HG03025 (cell line): ENCODE measurements around the gene CLDN17.

Experiments
- ATAC-seq: cut with Tn5 transposase; IDR thresholded peaks from one replicate; pipeline ENCODE4 v1.9.1; 2021; ENCODE audit warnings: mild to moderate bottlenecking, moderate library complexity; ENCODE audit not compliant: unreplicated experiment, low FRiP score

CLDN17 gene, protein sequence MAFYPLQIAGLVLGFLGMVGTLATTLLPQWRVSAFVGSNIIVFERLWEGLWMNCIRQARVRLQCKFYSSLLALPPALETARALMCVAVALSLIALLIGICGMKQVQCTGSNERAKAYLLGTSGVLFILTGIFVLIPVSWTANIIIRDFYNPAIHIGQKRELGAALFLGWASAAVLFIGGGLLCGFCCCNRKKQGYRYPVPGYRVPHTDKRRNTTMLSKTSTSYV

GRCh38 chr21:30166705-30167104 lies at the start of gene CLDN17:
Gene CLDN17, minus strand, starts transcription at chr21:30166805. Its CDS starts 188 bp downstream, at chr21:30166617.
- no peak for ATAC-seq

- no peak for ATAC-seq
These were observed 49.6 kb upstream of the CLDN17 start, which contains the start of gene CLDN8 for GRCh38 chr21:30216041-30216723. Gene CLDN8, minus strand, starts transcription at chr21:30216097. Its CDS starts 172 bp downstream, at chr21:30215925.

GRCh38 chr21:30211071-30211470 lies 44.5 kb upstream of the CLDN17 start:
- ATAC-seq: no peak

DNA sequence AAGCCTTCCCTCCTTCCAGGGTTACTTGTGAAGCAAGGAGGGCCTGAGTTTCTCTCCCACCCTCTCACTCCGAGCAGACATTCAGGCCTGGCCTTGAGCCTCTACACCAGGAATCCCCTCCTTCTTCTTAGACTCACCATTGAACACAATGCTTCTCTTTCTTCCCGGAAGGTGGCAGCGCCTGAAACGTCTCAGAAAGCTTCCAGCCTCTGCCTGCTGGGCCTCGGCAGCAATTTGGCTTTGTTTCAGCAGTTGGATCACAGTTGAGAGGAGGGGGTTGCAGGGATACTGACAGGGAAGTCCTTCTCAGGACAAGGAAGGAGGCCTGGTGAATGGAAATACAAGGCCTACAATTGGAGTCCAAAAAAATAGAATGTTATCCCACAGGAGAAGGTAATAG lies 43.0 kb upstream of the CLDN17 start:
- ATAC-seq: no peak

DNA sequence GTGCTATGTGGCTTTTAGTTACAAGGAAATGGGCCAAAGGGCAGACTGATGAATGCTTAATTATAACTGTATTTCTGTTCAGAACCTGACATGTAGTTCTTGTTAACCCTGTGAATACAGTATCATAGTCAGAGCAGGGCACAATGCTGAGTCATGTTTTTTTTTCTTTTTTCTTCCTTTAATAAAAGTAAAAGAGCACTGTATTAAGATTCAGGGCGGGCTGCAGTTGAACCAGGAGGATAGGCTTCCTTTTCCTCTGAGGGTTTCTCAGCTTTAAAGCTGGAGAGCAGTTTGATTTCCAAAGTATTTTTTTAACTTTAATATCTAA lies 40.6 kb upstream of the CLDN17 start:
- ATAC-seq: no peak

DNA sequence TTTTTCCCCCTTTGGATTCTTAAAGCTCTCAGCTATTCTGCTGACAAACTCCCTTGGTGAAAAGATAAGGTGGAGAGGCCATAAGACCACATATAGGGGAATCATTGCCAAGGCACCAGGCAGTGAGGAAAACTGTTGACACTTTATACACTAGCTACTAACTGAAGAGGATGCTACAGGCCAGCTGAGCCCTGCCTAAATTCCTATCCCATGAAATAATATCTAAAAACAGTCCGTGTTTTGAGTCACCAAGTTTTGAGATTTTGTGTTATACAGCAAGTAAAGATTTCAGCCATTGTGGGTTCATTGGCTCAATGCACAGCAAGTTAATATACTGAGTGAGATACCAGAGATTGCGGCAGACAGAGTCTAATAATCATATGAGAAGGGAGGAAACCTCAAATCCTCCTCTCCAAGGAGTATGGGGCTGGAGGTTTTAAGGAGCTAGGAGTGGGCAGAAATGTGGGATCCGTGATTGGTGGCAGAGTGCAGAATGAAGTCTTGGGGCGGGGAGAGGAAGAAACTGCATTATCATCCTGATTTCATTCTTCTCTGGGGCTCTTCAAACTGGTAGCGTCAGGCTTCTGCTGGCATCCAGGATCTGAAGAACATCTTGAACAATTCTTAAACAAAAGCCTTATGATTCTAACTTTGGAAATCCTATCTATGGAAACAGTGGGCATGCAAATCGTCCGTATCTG lies 40.1 kb upstream of the CLDN17 start:
- ATAC-seq: no peak

DNA sequence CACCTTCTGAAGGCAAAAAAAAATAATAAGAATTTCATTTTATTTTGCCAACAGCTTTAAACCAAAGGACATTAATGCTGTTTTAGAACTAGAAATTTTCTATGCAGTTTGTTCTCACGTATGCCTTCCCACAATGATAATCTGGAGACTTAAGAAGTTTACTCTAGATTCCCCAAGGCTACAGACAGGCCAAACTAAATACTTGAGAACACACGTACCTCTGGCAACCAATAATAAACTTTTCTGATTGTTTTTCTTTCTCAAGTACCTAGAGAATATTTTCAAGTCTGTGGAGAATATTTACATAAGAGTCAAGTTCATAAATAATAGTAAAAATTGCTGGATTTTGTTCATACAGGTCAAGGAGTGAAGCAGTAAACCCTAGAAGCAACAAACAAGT lies 33.4 kb upstream of the CLDN17 start:
- ATAC-seq: no peak

- no peak for ATAC-seq
These were observed 28.2 kb upstream of the CLDN17 start for GRCh38 chr21:30194701-30195299.

DNA sequence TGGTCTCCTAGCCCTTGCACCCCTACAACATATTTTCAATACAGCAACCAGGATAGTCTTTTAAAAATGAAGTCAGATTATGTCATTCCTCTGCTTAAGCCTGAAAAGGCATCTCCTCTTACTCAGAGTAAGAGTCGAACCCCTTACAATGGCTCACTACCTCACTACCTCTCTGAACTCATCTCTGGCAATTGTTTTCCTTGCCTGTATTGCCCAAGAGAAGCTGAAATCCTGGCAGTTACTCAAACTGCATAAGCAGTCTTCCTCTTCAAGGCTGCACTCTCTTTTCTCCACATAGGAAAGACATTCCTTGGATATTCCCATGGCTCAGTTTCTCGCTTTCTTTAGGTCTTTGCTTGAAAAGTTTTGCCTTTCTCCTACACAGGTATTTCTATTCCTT lies 26.6 kb upstream of the CLDN17 start:
- ATAC-seq: no peak

DNA sequence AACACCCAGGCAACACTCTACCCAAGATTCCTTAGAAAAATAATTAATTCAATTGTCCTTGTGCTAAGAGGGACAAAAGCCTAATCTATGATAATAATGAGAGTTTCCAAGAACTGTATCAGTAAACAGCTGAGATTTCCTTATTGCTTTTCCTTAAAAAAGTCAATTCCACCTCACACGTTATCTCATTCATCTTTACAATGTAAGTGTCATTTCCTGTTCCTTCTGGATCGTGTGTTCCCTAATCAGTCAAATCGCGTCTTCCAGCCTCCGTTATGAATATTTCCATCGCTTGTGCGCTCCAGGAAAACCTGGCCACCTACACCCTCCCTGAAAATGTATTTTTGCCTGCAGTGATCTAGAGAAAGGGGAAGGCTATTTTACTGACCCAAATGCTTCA lies 23.9 kb upstream of the CLDN17 start:
- ATAC-seq: no peak

DNA sequence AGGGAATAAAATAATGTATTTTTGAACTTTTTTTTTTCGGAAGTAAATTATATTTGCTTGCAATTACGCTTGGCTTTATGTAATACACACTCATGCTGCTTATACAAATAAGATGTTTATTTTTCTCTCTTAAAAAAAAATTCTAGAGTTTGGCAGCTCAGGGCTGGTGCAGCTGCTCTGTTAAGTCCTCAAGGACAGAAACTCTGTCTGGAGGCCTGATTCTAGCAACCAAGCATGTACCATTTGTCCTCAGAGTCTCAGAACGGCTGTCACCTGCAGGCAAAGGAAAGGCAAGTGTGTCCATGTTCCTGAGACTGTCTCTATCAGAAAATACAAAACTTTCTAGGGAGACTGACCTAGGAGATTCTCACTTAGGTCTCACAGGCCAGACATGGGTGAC lies 23.2 kb upstream of the CLDN17 start:
- ATAC-seq: no peak

DNA sequence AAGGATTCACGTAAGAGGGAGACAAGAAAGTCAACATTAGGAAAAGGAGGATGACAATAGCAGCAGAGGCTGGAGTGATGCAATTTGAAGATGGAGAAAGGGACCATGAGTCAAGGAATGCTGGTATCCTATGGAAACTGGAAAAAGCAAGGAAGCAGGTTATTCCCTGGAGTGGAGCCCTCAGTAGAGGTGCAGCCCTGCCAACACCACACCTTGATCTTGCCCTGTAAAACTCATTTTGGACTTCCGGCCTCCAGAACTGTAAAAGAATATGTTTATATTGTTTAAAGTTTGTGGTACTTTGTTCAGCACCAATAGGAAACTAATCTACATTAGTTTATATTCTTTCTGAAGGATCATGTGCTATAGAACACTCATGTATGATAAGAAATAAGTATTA lies 19.6 kb upstream of the CLDN17 start:
- no peak for ATAC-seq

- ATAC-seq: no peak
These were observed 1.5 kb upstream of the CLDN17 start for GRCh38 chr21:30168086-30168485.

- ATAC-seq: no peak
These were observed 434 bp downstream of the CLDN17 start for GRCh38 chr21:30166171-30166570.

DNA sequence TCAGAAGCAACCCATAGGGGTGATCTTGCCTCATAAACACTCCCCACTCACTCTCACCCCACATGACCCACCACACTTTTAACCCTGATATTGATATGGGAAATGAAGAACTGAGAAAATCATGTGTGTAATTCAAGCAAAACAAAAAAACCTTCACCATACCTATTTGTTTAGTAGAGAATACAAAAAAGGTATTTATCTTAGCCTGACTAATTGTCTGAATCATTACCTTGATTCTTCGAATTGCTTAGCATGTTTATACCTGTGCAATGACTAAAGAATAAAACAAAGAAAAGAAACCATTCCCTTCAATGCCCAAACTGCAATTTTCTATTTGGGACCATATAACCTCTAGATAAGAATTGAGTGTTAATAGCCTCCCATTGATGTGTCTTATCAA lies 1.8 kb downstream of the CLDN17 start:
- no peak for ATAC-seq

DNA sequence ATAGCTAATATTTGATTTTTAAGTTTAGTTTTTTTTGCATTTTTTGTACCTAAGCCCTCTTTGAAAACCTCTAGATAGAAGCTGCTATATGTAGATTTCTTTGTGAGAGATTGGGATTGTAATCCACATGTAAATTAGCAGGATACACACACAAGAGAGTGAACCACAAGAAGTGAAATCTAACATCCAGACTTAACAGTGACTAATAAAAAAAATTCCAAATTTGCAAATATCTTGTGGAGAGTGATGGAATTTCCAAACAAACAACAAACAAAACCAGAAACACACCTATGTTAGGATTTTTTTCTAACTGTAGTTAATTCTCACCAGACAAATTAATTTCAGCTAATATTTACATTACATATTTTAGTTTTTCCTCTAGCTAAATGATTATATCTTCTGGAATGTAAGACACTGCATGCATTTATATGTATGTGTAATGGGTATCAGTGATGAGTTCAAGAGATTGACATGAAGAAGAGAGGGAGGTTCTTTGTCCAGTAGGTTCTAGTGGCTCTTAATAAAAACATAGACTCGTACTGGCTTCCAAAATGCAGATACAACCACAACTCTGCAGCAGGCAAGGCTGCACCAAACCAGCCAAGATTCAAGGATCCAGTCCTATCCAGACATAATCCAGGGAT lies 12.8 kb downstream of the CLDN17 start:
- ATAC-seq: no peak

DNA sequence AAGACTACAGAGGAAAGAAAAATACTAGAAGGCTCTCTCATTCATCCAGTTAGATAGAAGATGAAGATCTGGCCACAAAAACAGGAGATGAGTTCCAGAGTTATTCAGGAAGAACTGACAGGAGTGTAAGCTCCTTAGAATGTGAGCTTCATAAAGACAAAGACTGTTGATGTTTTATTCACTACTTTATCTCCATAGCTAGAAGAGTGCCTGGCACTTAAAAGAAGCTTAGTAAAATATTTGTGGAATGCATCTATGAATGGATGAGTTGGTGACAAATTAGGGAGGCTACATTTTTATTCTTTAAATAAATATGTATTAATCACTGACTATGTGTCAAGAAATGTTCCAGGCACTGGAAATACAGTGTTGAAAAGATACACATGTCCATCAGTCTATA lies 13.8 kb downstream of the CLDN17 start:
- no peak for ATAC-seq

- no peak for ATAC-seq
These were observed 17.7 kb downstream of the CLDN17 start for GRCh38 chr21:30148906-30149305.

- no peak for ATAC-seq
These were observed 19.9 kb downstream of the CLDN17 start for GRCh38 chr21:30146558-30147282.

DNA sequence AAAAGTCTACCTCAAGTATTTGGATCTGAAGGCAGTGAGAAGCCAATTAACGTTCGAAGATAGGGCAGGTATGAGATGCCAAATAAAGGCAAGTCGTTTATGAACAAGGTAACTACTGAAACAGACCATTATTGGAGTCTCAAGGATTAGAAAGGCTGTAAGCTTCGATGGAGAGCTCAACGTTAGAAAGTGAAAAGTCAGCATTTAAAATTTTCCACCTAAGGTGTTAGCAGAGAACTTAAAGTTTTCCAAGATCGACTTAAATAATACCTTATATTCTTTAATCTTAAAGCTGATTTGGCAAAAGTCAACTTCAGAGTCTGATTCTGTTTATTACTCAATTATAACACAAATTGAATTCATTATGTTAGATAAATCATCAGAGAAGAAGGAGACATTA lies 28.1 kb downstream of the CLDN17 start:
- no peak for ATAC-seq
